Endodermal cell (in vitro differentiated cells): ENCODE measurements around the gene KRTAP10-5. TPM values are rescaled to one million over a fixed set of nuclear protein-coding genes. Genes with fewer than 3 reads are reported as not detected.

Source experiments
- DNase-seq: peaks from one replicate; pipeline ENCODE4 v3.0.0-alpha.2; 2017
- H3K27ac ChIP-seq: 2 replicates; pipeline ENCODE4 v1.5.1; 2013; ENCODE audit warnings: mild to moderate bottlenecking, low read depth, low read length, moderate library complexity
- H3K27me3 ChIP-seq: 2 replicates; pipeline ENCODE4 v1.6.1; 2013; ENCODE audit warnings: mild to moderate bottlenecking, low read length, moderate library complexity; ENCODE audit not compliant: insufficient read depth, control insufficient read depth, poor library complexity, severe bottlenecking
- H3K36me3 ChIP-seq: 2 replicates; pipeline ENCODE4 v1.7.0; 2013; ENCODE audit warnings: mild to moderate bottlenecking, low read length, moderate library complexity; ENCODE audit not compliant: control insufficient read depth, insufficient read depth
- H3K4me1 ChIP-seq: one replicate; pipeline ENCODE4 v1.7.0; 2013; ENCODE audit warnings: low read length; ENCODE audit not compliant: control insufficient read depth, insufficient read depth
- H3K4me3 ChIP-seq: 2 replicates; pipeline ENCODE4 v1.5.1; 2013; ENCODE audit warnings: mild to moderate bottlenecking, low read length, moderate library complexity
- H3K9ac ChIP-seq: 2 replicates; pipeline ENCODE4 v1.6.1; 2013; ENCODE audit warnings: mild to moderate bottlenecking, low read length, moderate library complexity; ENCODE audit not compliant: poor library complexity, severe bottlenecking; ENCODE audit errors: extremely low read depth
- H3K9me3 ChIP-seq: 2 replicates; pipeline ENCODE4 v1.6.1; 2013; ENCODE audit warnings: mild to moderate bottlenecking, low read length, moderate library complexity; ENCODE audit not compliant: control insufficient read depth
- H3K27ac Mint-ChIP-seq: 2 replicates; pipeline ENCODE4 v1.8.0; 2020; ENCODE audit warnings: mixed read lengths
- H3K27me3 Mint-ChIP-seq: 2 replicates; pipeline ENCODE4 v1.8.0; 2021; ENCODE audit warnings: mild to moderate bottlenecking, mixed read lengths; ENCODE audit not compliant: insufficient read depth
- H3K36me3 Mint-ChIP-seq: 2 replicates; pipeline ENCODE4 v1.8.0; 2020; ENCODE audit warnings: low read depth, mixed read lengths
- H3K4me1 Mint-ChIP-seq: 2 replicates; pipeline ENCODE4 v1.8.0; 2020; ENCODE audit warnings: mixed read lengths
- H3K4me3 Mint-ChIP-seq: 2 replicates; pipeline ENCODE4 v1.8.0; 2020; ENCODE audit warnings: mild to moderate bottlenecking, moderate library complexity, mixed read lengths
- H3K9me3 Mint-ChIP-seq: 2 replicates; pipeline ENCODE4 v1.8.0; 2020; ENCODE audit warnings: mild to moderate bottlenecking, mixed read lengths
- CTCF ChIP-seq: fragments of 200-600 bp; sonication (generic); conservative IDR thresholded peaks from 2 replicates; pipeline ENCODE4 v1.5.0; 2021; ENCODE audit warnings: antibody characterized with exemption, mild to moderate bottlenecking
- WGBS, 2 experiments: methylation state at CpG; one replicate each; pipeline versions ENCODE4 v1.1.5 to v1.1.7; 2013; ENCODE audit warnings: missing lambda C conversion rate in 2 of 2, mixed read lengths in 1 of 2; ENCODE audit not compliant: insufficient coverage in 1 of 2, insufficient read length in 1 of 2; 5-methylcytosine and 5-hydroxymethylcytosine counted together
- total RNA-seq, 2 donors: library from RNA; stranded (reverse); fragmentation: NEBNext Ultra II Directional in 1 of 2; extraction: Animal tissue kit (Norgen Biotek cat#: 25700) in 1 of 2; gene quantifications; 2 replicates in 1 of 2; 3 replicates in 1 of 2; pipeline ENCODE4 v1.2.1, GENCODE V29; 2021

The KRTAP10-5 gene
- total RNA-seq, 2 donors from 2014 or later: not detected

- H3K9ac ChIP-seq: no peak overlapping the region
- no peaks in the 10 kb centered on the region for H3K27me3 ChIP-seq
- no peaks in the 10 kb centered on the region for H3K36me3 Mint-ChIP-seq
- H3K27me3 Mint-ChIP-seq: no peaks in the 10 kb centered on the region
- H3K27ac Mint-ChIP-seq: no peak overlapping the region
- DNase-seq: no peak
- H3K4me3 Mint-ChIP-seq: no peak overlapping the region
- peaks cover 14% of the 10 kb centered on the region for H3K9me3 ChIP-seq
- H3K9me3 Mint-ChIP-seq: peaks cover 22% of the 10 kb centered on the region
- H3K4me3 ChIP-seq: no peak overlapping the region
- no peaks in the 10 kb centered on the region for H3K36me3 ChIP-seq
- H3K27ac ChIP-seq: no peak overlapping the region
- TF ChIP-seq CTCF: no peak
- 95 to 96% methylated on average over 12 to 18 of the region's 18 CpGs for WGBS, 2 experiments
- no peaks in the 10 kb centered on the region for H3K4me1 ChIP-seq
- no peaks in the 10 kb centered on the region for H3K4me1 Mint-ChIP-seq
Measured at GRCh38 chr21:44567481-44568171, 12.8 kb downstream of the KRTAP10-5 start.

- Histone ChIP-seq H3K4me1 (no peaks in the 10 kb centered on the region), H3K9ac (no peak overlapping the region), H3K27ac (no peak overlapping the region), H3K36me3 (no peaks in the 10 kb centered on the region), H3K27me3 (no peaks in the 10 kb centered on the region), H3K9me3 (peaks cover 11% of the 10 kb centered on the region), H3K4me3 (no peak overlapping the region)
- no peaks in the 10 kb centered on the region for H3K4me1 Mint-ChIP-seq
- H3K27ac Mint-ChIP-seq: no peak overlapping the region
- H3K4me3 Mint-ChIP-seq: no peak overlapping the region
- no peaks in the 10 kb centered on the region for H3K36me3 Mint-ChIP-seq
- H3K27me3 Mint-ChIP-seq: no peaks in the 10 kb centered on the region
- peaks cover 12% of the 10 kb centered on the region for H3K9me3 Mint-ChIP-seq
- TF ChIP-seq CTCF: no peak
- DNase-seq: no peak
- 100% methylated on average over 1 of the region's 1 CpG; no CpG with 5 or more reads in 1 of the 2 experiments for WGBS, 2 experiments
Measured at GRCh38 chr21:44566403-44566802, 14.0 kb downstream of the KRTAP10-5 start.

- H3K4me3 ChIP-seq: no peak overlapping the region
- no peaks in the 10 kb centered on the region for H3K36me3 ChIP-seq
- no peak overlapping the region for H3K4me3 Mint-ChIP-seq
- no peak overlapping the region for H3K27ac Mint-ChIP-seq
- no peaks in the 10 kb centered on the region for H3K36me3 Mint-ChIP-seq
- no peak for TF ChIP-seq CTCF
- H3K4me1 ChIP-seq: no peaks in the 10 kb centered on the region
- H3K27me3 ChIP-seq: no peaks in the 10 kb centered on the region
- 0% methylated on average over 1 of the region's 1 CpG; no CpG with 5 or more reads in 1 of the 2 experiments for WGBS, 2 experiments
- no peak for DNase-seq
- H3K9me3 ChIP-seq: no peaks in the 10 kb centered on the region
- H3K27ac ChIP-seq: no peak overlapping the region
- no peak overlapping the region for H3K9ac ChIP-seq
- H3K4me1 Mint-ChIP-seq: no peaks in the 10 kb centered on the region
- no peaks in the 10 kb centered on the region for H3K9me3 Mint-ChIP-seq
- no peaks in the 10 kb centered on the region for H3K27me3 Mint-ChIP-seq
Measured at GRCh38 chr21:44564886-44565598, 15.4 kb downstream of the KRTAP10-5 start.
